Activated naive CD4-positive, alpha-beta T cell treated with anti-CD3 and anti-CD28 coated beads for 36 hours (primary cell): ENCODE results near the gene CNKSR3. TPM values are rescaled to one million over a fixed set of nuclear protein-coding genes. Genes with fewer than 3 reads are reported as not detected.
"Not testable (repeated sequence)": the region's sequence is repeated elsewhere in the genome, so short reads cannot be mapped to it uniquely, and the experiment has no call there.

Source experiments
- CTCF ChIA-PET: fragments of 350-600 bp; sonication (Branson Sonifier 250); formaldehyde crosslinking; loops from one replicate; lab custom pipeline; 2021; ENCODE audit warnings: antibody characterized with exemption; lab: Charles Lee
- DNase-seq: peaks from one replicate; pipeline ENCODE4 v3.0.0-alpha.2; 2020
- H3K27ac Mint-ChIP-seq: one replicate; pipeline ENCODE4 v1.8.0; 2021; ENCODE audit warnings: mild to moderate bottlenecking, mixed read lengths
- H3K27me3 Mint-ChIP-seq: one replicate; pipeline ENCODE4 v1.8.0; 2021; ENCODE audit warnings: low read depth, mixed read lengths
- H3K36me3 Mint-ChIP-seq: one replicate; pipeline ENCODE4 v1.8.0; 2021; ENCODE audit warnings: low read depth, mixed read lengths
- H3K4me1 Mint-ChIP-seq: one replicate; pipeline ENCODE4 v1.8.0; 2021; ENCODE audit warnings: low read depth, mixed read lengths
- H3K4me3 Mint-ChIP-seq: one replicate; pipeline ENCODE4 v1.8.0; 2021; ENCODE audit warnings: mild to moderate bottlenecking, moderate library complexity, mixed read lengths
- H3K9me3 Mint-ChIP-seq: one replicate; pipeline ENCODE4 v1.8.0; 2021; ENCODE audit warnings: mixed read lengths
- intact Hi-C: fragments of 100-400 bp; cut with micrococcal nuclease; formaldehyde crosslinking; loops from one replicate; pipeline ENCODE4 v1.15.1; 2023
- total RNA-seq, 2 experiments: library from RNA; stranded (reverse); gene quantifications; one replicate each; pipeline ENCODE4 v1.2.3, GENCODE V29; 2021

Gene CNKSR3
- total RNA-seq, 2 experiments from 2014 or later = 0.12 TPM

DNA sequence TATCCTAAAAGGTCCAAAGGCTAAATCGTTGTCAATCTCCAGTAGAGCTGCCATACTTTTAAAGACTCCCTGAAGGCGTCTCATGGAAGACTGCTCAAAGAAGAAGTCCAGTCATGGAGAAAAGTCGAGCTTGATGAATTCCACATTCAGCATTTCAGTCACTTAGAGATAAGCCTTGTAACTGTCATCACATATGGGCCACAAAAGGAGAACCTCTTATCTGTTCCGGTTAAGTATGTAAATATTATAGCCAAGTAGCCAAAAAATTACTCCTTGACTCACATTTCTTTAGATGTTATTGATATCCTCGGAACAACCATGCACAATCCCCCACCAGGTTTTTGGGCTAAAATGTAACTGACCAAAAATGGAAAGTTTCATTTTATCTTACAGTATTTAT is 9.8 kb upstream of the CNKSR3 start:
- Mint-ChIP-seq H3K27ac (no peak overlapping the region), H3K4me1 (no peaks in the 10 kb centered on the region), H3K27me3 (peaks cover 11% of the 10 kb centered on the region), H3K4me3 (no peak overlapping the region), H3K36me3 (no peaks in the 10 kb centered on the region), H3K9me3 (no peaks in the 10 kb centered on the region)
- CTCF ChIA-PET = no interaction called here
- DNase-seq = no peak
- intact Hi-C loops = no loop called here

DNA sequence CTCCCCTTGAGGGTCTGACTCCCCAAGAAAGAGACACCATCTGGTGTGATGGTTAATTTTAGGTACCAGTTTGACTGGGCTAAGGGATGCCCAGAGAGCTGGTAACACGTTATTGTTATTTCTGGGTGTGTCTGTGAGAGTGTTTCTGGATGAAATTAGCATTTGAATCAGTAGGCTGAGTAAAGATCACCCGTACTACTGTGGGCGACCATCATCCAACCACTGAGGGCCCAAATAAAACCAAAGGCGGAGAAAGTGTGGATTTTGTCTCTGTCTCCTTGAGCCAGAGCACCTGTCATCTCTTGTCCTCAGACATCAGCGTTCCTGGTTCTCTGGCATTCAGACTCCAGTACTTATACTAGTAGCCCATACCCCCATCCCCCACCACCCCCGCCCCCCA is 7.9 kb upstream of the CNKSR3 start:
- Mint-ChIP-seq H3K9me3 (no peaks in the 10 kb centered on the region), H3K4me3 (no peak overlapping the region), H3K36me3 (no peaks in the 10 kb centered on the region), H3K4me1 (no peaks in the 10 kb centered on the region), H3K27ac (no peak overlapping the region), H3K27me3 (peaks cover 12% of the 10 kb centered on the region)
- intact Hi-C loops = no loop called here
- CTCF ChIA-PET = no interaction called here
- DNase-seq = no peak

DNA sequence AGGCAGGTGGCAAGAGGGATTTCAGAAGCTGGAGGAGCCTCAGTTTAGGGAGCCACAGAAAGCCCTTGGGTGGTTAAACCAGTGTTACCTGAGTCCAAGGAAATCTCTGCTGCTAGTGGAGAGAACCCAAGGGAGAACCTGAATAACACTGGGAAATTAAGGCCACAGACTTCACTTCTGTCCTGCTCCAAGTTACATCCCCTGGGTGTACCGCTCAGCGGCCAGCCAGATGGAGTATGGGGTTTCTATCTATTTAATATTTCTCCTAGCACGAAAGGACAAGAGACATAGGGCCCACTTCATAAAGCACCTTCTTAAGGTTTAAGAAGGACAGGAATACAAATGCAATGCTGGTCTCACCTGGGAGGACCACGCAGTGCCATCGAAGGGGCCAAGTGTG is 5.8 kb upstream of the CNKSR3 start:
- CTCF ChIA-PET = no interaction called here
- no peak overlapping the region for H3K4me3 Mint-ChIP-seq
- intact Hi-C loops = no loop called here
- DNase-seq = no peak
- no peaks in the 10 kb centered on the region for H3K9me3 Mint-ChIP-seq
- H3K4me1 Mint-ChIP-seq = peaks cover 4% of the 10 kb centered on the region
- H3K27me3 Mint-ChIP-seq = peaks cover 27% of the 10 kb centered on the region
- H3K27ac Mint-ChIP-seq = no peak overlapping the region
- no peaks in the 10 kb centered on the region for H3K36me3 Mint-ChIP-seq

DNA sequence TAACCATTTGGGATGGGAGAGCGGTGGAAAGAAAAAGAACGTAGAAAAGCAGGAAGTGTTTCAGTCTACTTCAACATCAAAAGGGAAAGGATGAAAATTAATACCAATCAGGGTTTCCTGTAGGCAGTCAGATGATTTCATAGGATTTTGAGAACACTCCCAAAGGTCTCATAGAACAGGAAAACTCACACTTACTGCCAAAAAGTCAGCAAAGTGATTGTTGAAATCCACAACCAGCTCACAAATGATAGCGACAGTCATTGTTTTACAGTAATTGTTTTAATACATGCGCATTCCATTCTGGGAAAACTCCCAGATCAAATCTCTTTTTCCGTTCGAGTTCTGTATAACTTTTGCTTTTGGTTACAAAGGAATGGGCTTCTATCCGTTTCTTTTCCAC is 5.3 kb upstream of the CNKSR3 start:
- DNase-seq = no peak
- no peak overlapping the region for H3K4me3 Mint-ChIP-seq
- CTCF ChIA-PET = no interaction called here
- H3K36me3 Mint-ChIP-seq = no peaks in the 10 kb centered on the region
- H3K9me3 Mint-ChIP-seq = no peaks in the 10 kb centered on the region
- peaks cover 4% of the 10 kb centered on the region for H3K4me1 Mint-ChIP-seq
- H3K27ac Mint-ChIP-seq = no peak overlapping the region
- H3K27me3 Mint-ChIP-seq = peaks cover 29% of the 10 kb centered on the region
- intact Hi-C loops = no loop called here

DNA sequence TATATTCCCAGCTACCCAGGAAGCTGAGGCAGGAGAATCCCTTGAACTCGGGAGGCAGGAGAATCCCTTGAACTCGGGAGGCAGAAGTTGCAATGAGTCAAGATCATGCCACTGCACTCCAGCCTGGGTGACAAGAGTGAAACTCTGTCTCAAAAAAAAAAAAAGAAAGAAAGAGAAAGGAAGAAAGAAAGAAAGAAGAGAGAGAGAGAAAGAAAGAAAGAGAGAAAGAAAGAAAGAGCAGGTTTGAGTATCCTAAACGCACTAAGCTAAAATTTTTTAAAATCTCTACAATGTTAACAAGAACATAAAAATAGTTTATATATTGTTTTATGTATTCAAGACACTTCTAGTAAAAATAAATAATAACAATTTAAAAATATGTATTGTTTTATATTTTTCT is 4.6 kb upstream of the CNKSR3 start:
- CTCF ChIA-PET = interaction anchor here (0.7 kb wide), 1 partner anchor 11 kb away, joined by 3 read pairs; no protein-coding TSS in a partner anchor
- intact Hi-C loops, H3K36me3 Mint-ChIP-seq, H3K4me3 Mint-ChIP-seq, DNase-seq, H3K4me1 Mint-ChIP-seq, H3K9me3 Mint-ChIP-seq, H3K27ac Mint-ChIP-seq: not testable (repeated sequence)
- H3K27me3 Mint-ChIP-seq = peaks cover 31% of the 10 kb centered on the region

DNA sequence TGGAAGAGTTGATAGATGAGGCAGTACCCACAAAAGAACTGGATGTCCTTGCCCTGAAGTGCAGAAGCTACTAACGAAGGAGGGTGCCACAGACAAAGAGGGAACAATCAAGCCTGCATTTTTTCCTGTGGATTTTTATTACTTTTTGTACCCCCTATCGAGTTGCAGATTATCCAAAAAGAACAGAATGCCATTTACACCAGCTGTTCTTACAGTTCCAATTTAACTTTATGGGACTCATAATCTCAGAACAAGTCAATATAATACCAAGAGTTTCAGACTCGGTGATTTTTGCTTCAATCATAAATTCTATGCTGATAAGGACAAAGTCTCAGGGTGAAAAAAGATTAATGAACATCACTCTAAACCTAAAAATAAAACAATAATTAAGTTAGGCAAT is 4.0 kb upstream of the CNKSR3 start:
- H3K27me3 Mint-ChIP-seq = peaks cover 29% of the 10 kb centered on the region
- no peaks in the 10 kb centered on the region for H3K9me3 Mint-ChIP-seq
- CTCF ChIA-PET = no interaction called here
- intact Hi-C loops = loop anchor here (5.0 kb wide), 1 partner anchor 357 kb away; no protein-coding TSS in a partner anchor
- no peak overlapping the region for H3K27ac Mint-ChIP-seq
- peaks cover 4% of the 10 kb centered on the region for H3K4me1 Mint-ChIP-seq
- no peaks in the 10 kb centered on the region for H3K36me3 Mint-ChIP-seq
- no peak for DNase-seq
- no peak overlapping the region for H3K4me3 Mint-ChIP-seq

DNA sequence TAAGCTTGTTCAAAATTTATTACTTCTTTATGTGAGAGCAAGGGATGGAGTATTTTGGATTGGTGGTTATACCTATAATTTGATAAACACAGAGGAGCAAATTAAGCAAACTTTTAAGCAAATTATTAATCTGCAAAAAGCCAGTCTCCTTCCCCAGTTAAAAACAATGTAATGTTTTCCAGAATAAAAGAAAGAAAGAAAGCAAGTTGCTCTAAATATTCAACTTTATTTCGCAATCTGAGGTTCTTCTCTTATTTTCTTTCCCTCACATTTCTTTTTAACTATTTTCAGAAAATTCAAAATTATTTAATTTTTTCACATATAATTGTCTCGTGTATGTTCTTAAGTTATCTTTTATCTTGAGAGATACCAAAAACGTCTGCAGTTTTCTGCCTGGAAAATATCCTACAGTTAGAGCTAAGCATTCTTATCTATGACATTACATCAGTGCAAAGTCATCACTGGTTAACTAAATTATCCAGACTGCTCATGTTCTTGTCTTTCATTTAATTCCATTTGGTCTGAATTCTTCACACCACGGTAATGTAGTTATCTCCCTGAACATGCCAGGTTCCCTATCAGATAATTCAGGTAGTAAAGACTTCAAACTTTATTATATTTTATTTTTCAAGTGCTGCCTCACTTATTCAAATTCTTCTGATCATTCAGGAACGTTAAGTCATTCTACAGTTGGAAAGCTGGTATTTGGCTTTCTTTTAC is 3.3 kb upstream of the CNKSR3 start:
- H3K27me3 Mint-ChIP-seq = peaks cover 34% of the 10 kb centered on the region
- no peak overlapping the region for H3K4me3 Mint-ChIP-seq
- no peaks in the 10 kb centered on the region for H3K9me3 Mint-ChIP-seq
- no peak for DNase-seq
- H3K36me3 Mint-ChIP-seq = no peaks in the 10 kb centered on the region
- CTCF ChIA-PET = no interaction called here
- H3K4me1 Mint-ChIP-seq = peaks cover 8% of the 10 kb centered on the region
- H3K27ac Mint-ChIP-seq = no peak overlapping the region
- intact Hi-C loops = loop anchor here (5.0 kb wide), 1 partner anchor 356 kb away; no protein-coding TSS in a partner anchor

DNA sequence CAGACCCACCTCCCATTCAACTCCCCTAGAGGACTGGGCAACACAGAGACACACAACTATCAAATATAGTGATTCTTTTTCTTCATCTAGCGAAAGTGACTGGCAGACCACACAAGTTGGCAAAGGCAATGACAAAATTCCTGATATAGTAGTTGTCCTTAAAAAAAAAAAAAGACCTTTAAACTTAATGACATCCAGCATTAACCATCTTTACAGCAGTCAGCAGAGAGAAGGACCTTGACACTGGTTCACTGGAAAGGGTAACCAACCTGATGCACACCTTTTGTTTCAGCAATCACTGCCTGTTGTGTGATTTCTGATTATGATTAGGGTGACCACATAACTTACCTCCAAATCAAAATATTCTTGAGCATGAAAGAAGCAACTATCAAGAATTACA is 1.7 kb upstream of the CNKSR3 start:
- DNase-seq = no peak
- H3K36me3 Mint-ChIP-seq = no peaks in the 10 kb centered on the region
- CTCF ChIA-PET = no interaction called here
- H3K27ac Mint-ChIP-seq = no peak overlapping the region
- H3K9me3 Mint-ChIP-seq = no peaks in the 10 kb centered on the region
- intact Hi-C loops = loop anchor here (5.0 kb wide), 1 partner anchor 355 kb away; no protein-coding TSS in a partner anchor
- H3K27me3 Mint-ChIP-seq = peaks cover 47% of the 10 kb centered on the region
- H3K4me1 Mint-ChIP-seq = peaks cover 9% of the 10 kb centered on the region
- H3K4me3 Mint-ChIP-seq = no peak overlapping the region

DNA sequence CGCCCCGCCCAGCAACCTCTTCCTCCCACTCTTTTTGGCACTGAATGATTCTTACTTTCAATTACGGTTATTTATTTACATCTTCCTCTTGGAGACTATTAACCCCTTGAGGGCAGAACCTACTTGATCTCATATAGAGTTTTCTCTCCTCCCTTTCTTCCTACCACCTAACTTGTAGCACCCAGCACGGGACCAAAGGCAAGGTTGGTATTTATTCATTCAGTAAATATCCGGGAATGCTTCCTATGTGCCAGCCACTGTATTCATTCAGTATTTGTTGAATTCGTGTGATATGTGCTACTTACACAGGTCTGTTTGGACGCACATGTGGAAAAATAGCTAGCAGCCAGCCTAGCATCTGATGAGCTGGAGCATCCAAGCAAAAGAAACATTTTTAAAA is 1.3 kb upstream of the CNKSR3 start:
- intact Hi-C loops = loop anchor here (5.0 kb wide), 1 partner anchor 354 kb away; no protein-coding TSS in a partner anchor
- Mint-ChIP-seq H3K4me3 (peak overlapping the region; percentile 3), H3K36me3 (no peaks in the 10 kb centered on the region), H3K4me1 (peaks cover 9% of the 10 kb centered on the region), H3K27me3 (peaks cover 51% of the 10 kb centered on the region), H3K9me3 (no peaks in the 10 kb centered on the region), H3K27ac (no peak overlapping the region)
- DNase-seq = no peak
- CTCF ChIA-PET = no interaction called here

DNA sequence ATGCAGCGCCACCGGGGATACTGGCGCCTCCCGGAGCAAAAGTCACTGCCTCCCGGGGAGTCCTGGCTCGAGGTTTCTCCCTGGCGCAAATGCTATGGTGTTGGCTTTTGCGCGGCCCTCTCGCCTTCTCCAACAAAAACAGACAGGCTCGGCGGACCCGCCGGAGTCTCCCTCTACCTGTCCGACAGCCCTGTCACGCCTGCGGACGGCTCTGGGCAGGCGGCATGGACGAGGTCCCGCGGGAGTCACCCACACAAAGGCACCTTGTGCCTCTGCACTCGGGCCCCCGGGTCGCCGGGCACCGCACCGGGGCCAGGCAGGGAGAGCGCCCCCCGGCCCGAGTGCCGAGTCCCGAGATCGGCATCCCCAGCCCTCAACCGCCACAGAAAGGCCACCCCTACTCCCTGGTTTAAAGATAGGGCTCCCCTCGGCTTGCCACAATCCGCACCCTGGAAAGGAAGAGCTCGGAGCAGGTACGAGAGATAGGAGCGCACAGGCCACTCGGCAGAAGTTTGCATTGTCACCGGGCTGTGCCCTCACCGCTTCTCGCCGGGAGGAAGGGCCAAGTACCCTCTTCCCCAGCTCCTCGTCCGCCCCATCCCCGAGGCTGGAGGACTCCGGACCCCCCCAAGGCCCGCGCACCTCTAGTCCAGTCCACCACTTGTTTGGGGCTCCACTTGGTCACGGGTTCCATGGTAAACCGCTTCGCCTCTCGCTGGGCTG is 903 bp downstream of the CNKSR3 start:
- Mint-ChIP-seq H3K4me3 (peak overlapping the region; percentile 63), H3K36me3 (no peaks in the 10 kb centered on the region), H3K4me1 (peaks cover 9% of the 10 kb centered on the region), H3K27ac (no peak overlapping the region), H3K9me3 (no peaks in the 10 kb centered on the region), H3K27me3 (peaks cover 50% of the 10 kb centered on the region)
- intact Hi-C loops = loop anchor here (5.0 kb wide), 2 partner anchors 98 to 352 kb away; no protein-coding TSS in a partner anchor
- CTCF ChIA-PET = no interaction called here
- DNase-seq = peak; percentile 22

DNA sequence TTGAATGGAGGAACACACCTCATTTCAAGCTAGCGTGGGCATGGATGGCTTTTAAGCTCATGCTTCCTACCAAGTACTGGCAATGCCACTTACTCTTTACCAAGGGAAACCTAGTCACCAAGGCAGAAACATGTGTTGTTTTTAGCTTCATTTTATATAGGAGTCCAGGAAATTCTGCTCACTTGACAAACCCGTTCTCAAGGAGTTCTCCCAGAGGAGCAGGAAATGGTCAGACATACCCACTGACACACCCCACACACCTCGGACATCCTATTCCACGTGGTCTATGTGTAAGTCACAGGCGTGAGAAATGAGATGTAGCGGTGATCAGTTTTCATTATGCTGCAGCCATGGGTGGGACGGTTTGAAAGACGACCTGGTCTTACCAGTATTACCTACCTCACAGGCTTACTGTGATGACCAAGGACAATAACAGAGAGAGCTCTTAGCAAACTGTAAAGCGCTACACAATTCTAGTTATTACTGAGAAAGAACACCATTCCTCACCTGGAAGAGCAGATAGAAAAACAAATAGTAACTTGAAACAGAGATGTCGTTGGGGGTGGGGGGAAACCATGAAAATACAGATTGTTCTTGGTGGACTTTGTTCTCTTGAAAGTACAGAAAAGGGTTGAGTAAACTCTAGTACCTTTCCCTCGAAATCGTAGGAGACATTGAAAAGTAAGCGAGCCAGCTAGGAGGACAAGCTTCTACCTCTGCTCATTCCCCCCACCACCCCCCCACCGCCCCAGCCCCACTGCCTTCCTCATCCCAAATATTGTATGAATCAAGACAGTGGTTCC is 1.7 kb downstream of the CNKSR3 start:
- intact Hi-C loops = loop anchor here (5.0 kb wide), 1 partner anchor 99 kb away; no protein-coding TSS in a partner anchor
- H3K9me3 Mint-ChIP-seq = no peaks in the 10 kb centered on the region
- CTCF ChIA-PET = interaction anchor here (0.7 to 1.2 kb wide), 4 partner anchors 8 to 1377 kb away, joined by 3 to 7 read pairs (median 4); no protein-coding TSS in a partner anchor

More for the DNA sequence above, 1.7 kb downstream of the CNKSR3 start:
- Mint-ChIP-seq H3K27me3 (peaks cover 50% of the 10 kb centered on the region), H3K36me3 (no peaks in the 10 kb centered on the region), H3K27ac (no peak overlapping the region), H3K4me3 (peak overlapping the region; percentile 48), H3K4me1 (peaks cover 9% of the 10 kb centered on the region)
- no peak for DNase-seq
